HG02763 (cell line): ENCODE results near the gene TRAPPC12.
A peak's percentile ranks its signal among the peaks of the same experiment; 100 is the strongest.
"Not testable (repeated sequence)": the region's sequence is repeated elsewhere in the genome, so short reads cannot be mapped to it uniquely, and the experiment has no call there.

Experiments used
- ATAC-seq: cut with Tn5 transposase; IDR thresholded peaks from one replicate; pipeline ENCODE4 v1.9.1; 2021; ENCODE audit warnings: mild to moderate bottlenecking, moderate library complexity; ENCODE audit not compliant: unreplicated experiment

Gene TRAPPC12

GRCh38 chr2:3451926-3452671 is 72.6 kb downstream of the TRAPPC12 start:
- no peak for ATAC-seq

GRCh38 chr2:3453190-3453999 is 73.9 kb downstream of the TRAPPC12 start:
- no peak for ATAC-seq

DNA sequence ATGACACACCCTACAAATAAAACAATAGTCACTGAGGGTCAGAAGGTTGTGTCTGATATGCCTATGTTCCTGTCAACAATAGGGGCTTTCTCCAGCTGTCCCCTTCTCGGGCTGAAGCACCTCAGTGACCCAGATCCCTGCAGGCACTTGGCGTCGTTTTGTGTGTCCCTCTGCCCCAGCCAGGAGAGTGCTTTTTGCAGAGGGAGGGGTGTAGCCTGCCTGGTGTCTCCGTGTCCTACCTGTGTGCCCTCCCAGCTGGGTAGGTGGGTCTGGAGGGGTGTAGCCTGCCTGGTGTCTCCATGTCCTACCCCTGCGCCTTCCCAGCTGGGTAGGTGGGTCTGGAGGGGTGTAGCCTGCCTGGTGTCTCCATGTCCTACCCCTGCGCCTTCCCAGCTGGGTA is 74.5 kb downstream of the TRAPPC12 start:
- ATAC-seq, result not testable (repeated sequence)

- ATAC-seq, result no peak
Measured at GRCh38 chr2:3454802-3455201, 75.3 kb downstream of the TRAPPC12 start.

- ATAC-seq, result no peak
Measured at GRCh38 chr2:3456125-3456524, 76.6 kb downstream of the TRAPPC12 start.

GRCh38 chr2:3457524-3458395 is 78.3 kb downstream of the TRAPPC12 start:
- ATAC-seq, result no peak

DNA sequence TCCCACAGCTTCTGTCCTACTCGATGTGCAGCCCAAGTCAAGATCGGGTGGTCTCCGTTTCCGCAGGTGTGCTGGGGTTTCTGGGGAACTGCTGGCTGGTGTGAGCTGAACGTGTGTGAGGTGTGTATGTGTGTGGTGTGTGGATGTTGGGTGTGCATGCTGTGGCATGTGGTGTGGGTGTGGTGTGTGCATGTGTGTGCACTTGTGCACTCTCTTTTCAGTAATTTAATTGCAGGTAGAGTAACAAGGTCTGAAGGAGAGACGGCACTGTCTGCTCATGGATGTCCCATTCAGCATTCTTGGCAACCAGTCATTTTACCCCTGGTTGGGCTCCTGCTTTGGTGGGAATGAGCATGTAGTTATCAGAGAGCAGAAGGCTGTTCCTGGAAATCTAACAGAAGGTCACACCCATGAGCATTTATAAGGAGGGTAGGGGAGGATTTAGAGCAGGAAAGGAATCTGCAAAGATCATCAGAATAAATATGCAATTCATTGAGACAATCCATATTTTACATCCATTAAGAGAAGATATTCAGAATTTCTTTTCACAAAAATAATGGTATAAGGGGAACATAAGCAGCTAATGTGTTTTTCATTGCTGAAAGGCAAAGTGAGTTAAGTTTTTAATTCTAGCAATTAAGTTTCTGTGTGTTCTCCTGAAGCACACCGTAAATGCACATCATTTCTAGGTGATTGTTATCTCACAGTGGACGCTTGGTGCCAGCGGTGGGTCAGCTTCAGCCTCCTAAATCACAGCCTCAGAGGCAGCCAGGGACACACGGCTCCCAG is 79.1 kb downstream of the TRAPPC12 start:
- no peak for ATAC-seq

- ATAC-seq, result no peak
Measured at GRCh38 chr2:3459185-3460015, 79.9 kb downstream of the TRAPPC12 start.

- no peak for ATAC-seq
Measured at GRCh38 chr2:3460156-3460555, 80.7 kb downstream of the TRAPPC12 start.

DNA sequence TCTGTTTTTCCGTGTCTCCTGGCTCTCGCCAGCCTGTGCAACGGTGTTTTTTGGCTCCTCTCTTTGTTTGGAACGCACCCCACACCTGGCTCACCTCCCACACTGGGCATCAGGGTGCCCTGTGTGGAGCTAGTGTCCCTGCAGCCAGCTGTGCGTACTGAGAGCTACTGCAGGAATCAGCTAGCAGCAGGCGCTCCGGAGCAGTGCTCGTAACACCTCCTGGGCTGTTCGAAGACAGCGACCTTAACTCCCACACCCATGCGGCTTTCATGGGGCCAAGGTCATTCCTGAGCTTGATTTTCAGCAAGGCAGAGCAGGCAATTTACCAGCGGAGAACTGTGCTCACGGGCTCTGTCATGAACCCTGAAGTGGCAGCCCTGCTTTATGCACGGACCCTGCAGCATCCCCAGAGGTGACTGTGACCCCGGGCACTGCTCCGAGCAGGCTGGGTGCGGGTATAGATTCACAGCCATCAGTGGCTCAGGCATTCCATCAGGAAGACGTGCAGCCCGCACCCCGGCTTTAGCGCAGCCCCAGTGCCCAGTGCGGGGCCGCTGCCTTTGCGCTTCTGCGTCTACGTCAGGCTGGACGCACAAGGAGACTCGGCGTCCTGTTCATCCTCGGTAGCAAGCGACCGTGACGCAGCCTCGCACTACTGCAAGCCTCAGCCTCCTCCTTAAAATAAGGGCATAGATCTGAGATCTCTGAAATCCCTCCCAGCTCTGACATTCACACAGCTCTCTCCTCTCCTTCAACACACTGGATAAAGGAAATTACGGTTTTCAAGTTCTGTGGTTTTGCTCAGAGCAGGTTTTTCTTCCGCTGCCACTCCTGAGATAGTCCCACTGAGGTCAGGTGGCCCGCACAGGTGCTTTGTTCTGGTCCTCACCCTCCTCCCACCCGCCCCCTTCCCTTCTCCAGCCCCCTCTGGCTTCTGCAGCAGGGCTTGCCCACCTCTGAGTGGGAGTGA is 81.6 kb downstream of the TRAPPC12 start:
- ATAC-seq, result no peak

DNA sequence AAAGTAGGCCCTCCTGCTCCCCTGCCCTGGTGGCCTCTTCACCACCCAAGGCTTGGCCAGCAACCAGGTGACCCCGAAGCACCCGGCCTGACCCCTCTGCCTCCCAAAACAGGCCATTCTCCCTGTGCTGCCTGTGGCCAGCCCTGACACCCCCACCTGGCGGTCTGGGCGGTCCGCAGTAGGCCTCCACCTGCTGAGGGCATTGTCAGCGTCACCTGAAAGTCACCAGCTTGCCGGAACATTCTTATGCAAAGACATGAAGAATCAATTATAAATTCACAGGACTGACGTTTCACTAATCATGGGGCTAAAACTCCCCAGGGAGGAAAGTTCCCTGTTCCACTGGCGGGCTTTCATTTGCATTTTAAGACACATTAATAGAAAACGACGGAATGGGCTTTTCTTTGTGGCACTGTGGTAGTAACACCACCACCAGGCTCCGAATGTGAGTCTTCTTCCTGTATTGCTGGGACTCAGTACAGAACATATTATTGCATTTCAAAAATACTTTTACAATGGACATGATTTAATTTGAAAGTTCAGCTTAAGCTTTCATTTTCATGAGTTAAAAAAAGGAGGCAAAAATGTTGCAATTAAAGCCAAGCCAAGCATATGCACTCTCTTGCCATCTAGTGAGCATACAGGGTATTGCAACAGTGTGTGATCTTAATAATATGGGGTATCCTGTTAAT is 82.5 kb downstream of the TRAPPC12 start:
- peak; percentile 63 for ATAC-seq

- ATAC-seq, result no peak
Measured at GRCh38 chr2:3462493-3463104, 83.1 kb downstream of the TRAPPC12 start.

DNA sequence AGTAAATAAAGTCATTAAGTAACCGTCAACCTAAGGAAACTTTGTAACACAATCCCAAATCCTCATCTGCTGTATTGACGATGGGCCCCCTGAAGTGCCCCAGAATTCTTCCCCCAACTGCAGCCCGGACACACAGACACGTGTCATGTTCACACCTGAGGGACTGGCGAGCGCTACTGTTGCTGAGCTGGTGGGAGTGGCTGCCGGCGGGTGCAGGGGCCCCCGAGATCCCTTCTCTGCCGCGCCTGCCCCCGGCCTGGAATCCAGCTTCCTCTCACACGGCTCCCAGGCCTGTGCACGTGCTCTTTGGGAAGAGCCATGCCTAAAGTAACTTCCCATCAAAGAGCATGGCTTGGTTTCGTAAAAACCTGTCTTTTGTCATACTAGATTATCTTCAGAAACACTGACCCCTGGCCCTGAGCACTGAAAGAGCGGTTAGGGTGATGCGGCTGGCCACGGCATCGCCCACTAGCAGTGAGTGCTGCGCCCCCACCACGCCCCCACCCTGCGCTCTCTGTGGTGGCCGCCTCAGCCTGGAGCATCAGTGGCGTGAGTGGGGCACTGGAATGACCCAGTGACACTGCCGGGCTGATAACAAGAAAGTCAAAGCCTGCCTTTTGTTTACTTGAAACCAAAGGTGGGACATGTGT is 83.8 kb downstream of the TRAPPC12 start:
- ATAC-seq, result no peak

DNA sequence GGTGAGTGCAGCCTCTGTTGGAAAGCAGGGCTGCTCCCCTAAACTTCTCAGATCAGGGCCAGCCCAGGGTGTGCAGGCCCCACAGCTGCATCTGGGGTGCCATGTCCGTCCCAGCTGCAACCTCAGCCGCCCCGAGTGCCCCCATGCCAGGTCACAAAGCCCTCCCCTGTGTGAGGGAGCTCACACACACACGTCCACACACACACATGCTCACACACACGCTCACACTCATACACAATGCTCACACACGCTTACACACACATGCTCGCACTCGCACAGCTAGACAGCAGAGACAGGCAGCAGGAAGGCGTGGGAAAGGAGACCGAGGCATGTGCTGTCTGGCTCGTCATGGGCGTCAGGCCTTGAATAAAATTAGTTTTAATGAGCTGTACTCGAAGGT is 84.5 kb downstream of the TRAPPC12 start:
- ATAC-seq, result no peak

DNA sequence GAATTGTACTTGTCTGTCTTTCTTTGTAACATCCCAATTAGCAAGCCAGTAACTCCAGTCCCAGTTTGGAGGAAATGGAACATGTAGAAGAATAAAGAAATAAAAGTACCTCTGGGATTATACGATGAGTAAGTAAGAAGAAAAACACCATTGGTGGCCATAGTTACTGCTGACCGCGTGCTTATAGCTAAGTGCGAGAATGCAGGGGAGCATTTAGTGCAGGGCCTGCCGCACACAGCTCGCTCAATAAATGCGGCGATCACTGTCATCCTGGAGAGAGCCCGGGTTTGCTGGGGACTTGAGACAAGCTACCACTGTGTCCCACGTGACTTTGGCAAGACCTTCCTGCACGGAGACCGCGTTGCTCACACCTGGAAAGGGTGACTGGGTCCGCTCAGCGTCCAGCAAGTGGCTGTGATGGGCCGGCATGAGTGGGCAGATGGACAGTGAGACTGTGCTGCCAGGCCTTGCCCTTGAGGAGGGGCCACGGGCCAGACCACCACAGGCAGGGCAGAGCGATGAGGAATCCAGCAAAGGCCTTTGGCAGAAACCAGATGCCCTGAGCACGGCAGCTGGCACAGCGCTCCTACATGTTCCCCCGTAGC is 85.0 kb downstream of the TRAPPC12 start:
- ATAC-seq, result no peak

GRCh38 chr2:3465328-3465727 is 85.8 kb downstream of the TRAPPC12 start:
- ATAC-seq, result no peak
